Stimulated activated CD4-positive, alpha-beta T cell treated with anti-CD3 and anti-CD28 coated beads, Interleukin-4, amount 100 ng/mL, for 48 hours (primary cell): ENCODE data around the gene RASSF4.
A peak's percentile ranks its signal among the peaks of the same experiment; 100 is the strongest.

Source experiments
- DNase-seq, 2 donors: peaks; one replicate each; pipeline ENCODE4 v3.0.0-alpha.2; 2020; ENCODE audit warnings: low read depth in 2 of 2

Gene RASSF4

GRCh38 chr10:44959247-44960087, at the start of gene RASSF4:
Gene RASSF4, plus strand, starts transcription at chr10:44959802. Its CDS starts 10,401 bp downstream, at chr10:44970203.
- peak; percentile 87 to 88 for DNase-seq

- no peak for DNase-seq
These were observed 49.7 kb upstream of the RASSF4 start for GRCh38 chr10:44909910-44910309.

GRCh38 chr10:44910602-44911001, 49.0 kb upstream of the RASSF4 start:
- no peak for DNase-seq

- DNase-seq = no peak
These were observed 48.5 kb upstream of the RASSF4 start, which contains the start of gene TMEM72 for GRCh38 chr10:44911081-44911540. Gene TMEM72, plus strand, starts transcription at chr10:44911337. Its CDS starts 176 bp downstream, at chr10:44911513.

- no peak for DNase-seq
These were observed 47.7 kb upstream of the RASSF4 start for GRCh38 chr10:44911951-44912350.

GRCh38 chr10:44913350-44914081, 46.1 kb upstream of the RASSF4 start:
- peak in 1 of 2 donors; percentile 8 for DNase-seq

GRCh38 chr10:44914891-44915290, 44.7 kb upstream of the RASSF4 start:
- DNase-seq = no peak

- no peak for DNase-seq
These were observed 43.2 kb upstream of the RASSF4 start for GRCh38 chr10:44916429-44916828.

- no peak for DNase-seq
These were observed 41.8 kb upstream of the RASSF4 start for GRCh38 chr10:44917848-44918247.

- no peak for DNase-seq
These were observed 39.4 kb upstream of the RASSF4 start for GRCh38 chr10:44920252-44920651.

GRCh38 chr10:44921061-44921460, 38.5 kb upstream of the RASSF4 start:
- DNase-seq = no peak

GRCh38 chr10:44921506-44921905, 38.1 kb upstream of the RASSF4 start:
- no peak for DNase-seq

GRCh38 chr10:44922021-44922420, 37.6 kb upstream of the RASSF4 start:
- no peak for DNase-seq

GRCh38 chr10:44922796-44923545, 36.6 kb upstream of the RASSF4 start:
- no peak for DNase-seq

GRCh38 chr10:44923611-44924010, 36.0 kb upstream of the RASSF4 start:
- no peak for DNase-seq

- no peak for DNase-seq
These were observed 35.2 kb upstream of the RASSF4 start for GRCh38 chr10:44924261-44925040.

- DNase-seq = no peak
These were observed 34.4 kb upstream of the RASSF4 start for GRCh38 chr10:44925224-44925623.

- no peak for DNase-seq
These were observed 33.5 kb upstream of the RASSF4 start for GRCh38 chr10:44925811-44926750.

GRCh38 chr10:44926751-44927351, 32.8 kb upstream of the RASSF4 start:
- DNase-seq = no peak

- no peak for DNase-seq
These were observed 32.2 kb upstream of the RASSF4 start for GRCh38 chr10:44927352-44927751.
